WTC11 (cell line): ENCODE measurements around the gene XPOT. TPM values are rescaled to one million over a fixed set of nuclear protein-coding genes. Genes with fewer than 3 reads are reported as not detected.
"Not testable (repeated sequence)": the region's sequence is repeated elsewhere in the genome, so short reads cannot be mapped to it uniquely, and the experiment has no call there.

Experiments
- ATAC-seq: fragments of 200-7000 bp; cut with Tn5 transposase; 2 replicates; pipeline ENCODE4 v1.10.0; 2021; ENCODE audit warnings: mild to moderate bottlenecking, moderate library complexity
- CTCF ChIA-PET: fragments of 300-600 bp; sonication (Branson Sonifier 250); formaldehyde crosslinking; loops from one replicate; lab custom pipeline; 2021; ENCODE audit warnings: antibody characterized with exemption; lab: Charles Lee
- POLR2A ChIA-PET: fragments of 350-600 bp; sonication (Branson Sonifier 250); formaldehyde crosslinking; loops from one replicate; lab custom pipeline; 2021; ENCODE audit warnings: antibody characterized with exemption; lab: Charles Lee
- DNase-seq: peaks from one replicate; pipeline ENCODE4 v3.0.0; 2021; ENCODE audit warnings: low spot score
- H3K27ac Mint-ChIP-seq: 2 replicates; pipeline ENCODE4 v1.8.0; 2021; ENCODE audit warnings: mixed read lengths
- H3K27me3 Mint-ChIP-seq: 2 replicates; pipeline ENCODE4 v1.8.0; 2021; ENCODE audit warnings: low read depth, mild to moderate bottlenecking, moderate library complexity, mixed read lengths
- H3K36me3 Mint-ChIP-seq: 2 replicates; pipeline ENCODE4 v1.8.0; 2021; ENCODE audit warnings: mixed read lengths
- H3K4me1 Mint-ChIP-seq: 2 replicates; pipeline ENCODE4 v1.8.0; 2022; ENCODE audit warnings: mixed read lengths
- H3K4me3 Mint-ChIP-seq: 2 replicates; pipeline ENCODE4 v1.8.0; 2021; ENCODE audit warnings: mild to moderate bottlenecking, moderate library complexity, mixed read lengths
- H3K9me3 Mint-ChIP-seq: 2 replicates; pipeline ENCODE4 v1.8.0; 2021; ENCODE audit warnings: mixed read lengths
- CTCF ChIP-seq: fragments of 200-600 bp; IDR thresholded peaks from 2 replicates; pipeline ENCODE4 v1.8.0; 2022; ENCODE audit warnings: antibody characterized with exemption
- E2F1 ChIP-seq: sonication (generic); formaldehyde crosslinking; IDR thresholded peaks from 2 replicates; pipeline ENCODE4 v1.8.0; 2022; ENCODE audit warnings: mild to moderate bottlenecking, missing genetic modification reagents
- E2F4 ChIP-seq: sonication (generic); formaldehyde crosslinking; IDR thresholded peaks from 2 replicates; pipeline ENCODE4 v1.8.1; 2022; ENCODE audit warnings: low read depth, mild to moderate bottlenecking, moderate library complexity, missing genetic modification reagents, borderline replicate concordance
- E2F5 ChIP-seq: sonication (generic); formaldehyde crosslinking; IDR thresholded peaks from 2 replicates; pipeline ENCODE4 v1.8.1; 2022; ENCODE audit warnings: mild to moderate bottlenecking, moderate library complexity, missing genetic modification reagents
- FOXP1 ChIP-seq: sonication (generic); formaldehyde crosslinking; IDR thresholded peaks from 2 replicates; pipeline ENCODE4 v1.8.0; 2022; ENCODE audit warnings: missing genetic modification reagents, mild to moderate bottlenecking, moderate library complexity, borderline replicate concordance
- GRHL2 ChIP-seq: fragments of 250-450 bp; sonication (Bioruptor Pico); IDR thresholded peaks from 2 replicates; pipeline ENCODE4 v1.8.0; 2022; ENCODE audit warnings: mild to moderate bottlenecking, moderate library complexity; ENCODE audit not compliant: insufficient replicate concordance, severe bottlenecking
- HMGA2 ChIP-seq: fragments of 250-450 bp; sonication (Bioruptor Pico); IDR thresholded peaks from 2 replicates; pipeline ENCODE4 v1.4.0; 2021; ENCODE audit warnings: mild to moderate bottlenecking, moderate library complexity
- MYBL2 ChIP-seq: sonication (generic); formaldehyde crosslinking; IDR thresholded peaks from 2 replicates; pipeline ENCODE4 v1.8.1; 2023; ENCODE audit warnings: mild to moderate bottlenecking, moderate library complexity, missing genetic modification reagents
- STAT6 ChIP-seq: sonication (generic); formaldehyde crosslinking; conservative IDR thresholded peaks from 2 replicates; pipeline ENCODE4 v1.8.1; 2023; ENCODE audit warnings: mild to moderate bottlenecking, low read depth, missing genetic modification reagents, moderate library complexity
- USF1 ChIP-seq: sonication (generic); formaldehyde crosslinking; IDR thresholded peaks from 2 replicates; pipeline ENCODE4 v1.8.0; 2022; ENCODE audit warnings: mild to moderate bottlenecking, missing genetic modification reagents
- ZNF281 ChIP-seq: sonication (generic); formaldehyde crosslinking; IDR thresholded peaks from 2 replicates; pipeline ENCODE4 v1.8.0; 2023; ENCODE audit warnings: mild to moderate bottlenecking, missing genetic modification reagents
- total RNA-seq: library from RNA; stranded (reverse); gene quantifications from 3 replicates; pipeline ENCODE4 v1.2.3, GENCODE V29; 2021

XPOT gene
- total RNA-seq, 1 experiment from 2014 or later: 134 TPM

GRCh38 chr12:64403707-64404469 lies at the start of gene XPOT (continued):
- TF ChIP-seq USF1 (peak; percentile 44; the same call in 1 of the 2 replicates), E2F4 (CRISPR knock-in tag) (no peak), HMGA2 (CRISPR knock-in tag) (0 out of 2 replicates have a peak, but pooled peaks have one; percentile 42), E2F5 (CRISPR knock-in tag) (0 out of 2 replicates have a peak, but pooled peaks have one; percentile 13)
- TF ChIP-seq, all 79 proteins: peak for 9

GRCh38 chr12:64356209-64356608 lies 48.0 kb upstream of the XPOT start:
- peaks cover 26% of the 10 kb centered on the region for H3K36me3 Mint-ChIP-seq
- H3K4me1 Mint-ChIP-seq, H3K27ac Mint-ChIP-seq, CTCF ChIA-PET, H3K4me3 Mint-ChIP-seq, H3K27me3 Mint-ChIP-seq, ATAC-seq, DNase-seq: not testable (repeated sequence)
- H3K9me3 Mint-ChIP-seq: peaks cover 29% of the 10 kb centered on the region
- POLR2A ChIA-PET: interaction anchor here (0.6 kb wide), 1 partner anchor 1445 kb away, joined by 8 read pairs; no protein-coding TSS in a partner anchor

GRCh38 chr12:64361173-64361572 lies 43.0 kb upstream of the XPOT start:
- H3K27ac Mint-ChIP-seq, H3K36me3 Mint-ChIP-seq, DNase-seq, H3K4me3 Mint-ChIP-seq, H3K27me3 Mint-ChIP-seq, ATAC-seq, H3K4me1 Mint-ChIP-seq, CTCF ChIA-PET: not testable (repeated sequence)
- POLR2A ChIA-PET: interaction anchor here (0.6 kb wide), 1 partner anchor 154 kb away, joined by 4 read pairs; no protein-coding TSS in a partner anchor
- H3K9me3 Mint-ChIP-seq: peaks cover 11% of the 10 kb centered on the region

- no peaks in the 10 kb centered on the region for H3K27me3 Mint-ChIP-seq
- no peaks in the 10 kb centered on the region for H3K9me3 Mint-ChIP-seq
- no peaks in the 10 kb centered on the region for H3K36me3 Mint-ChIP-seq
- H3K4me1 Mint-ChIP-seq: peaks cover 8% of the 10 kb centered on the region
- no peak for DNase-seq
- POLR2A ChIA-PET: no interaction called here
- CTCF ChIA-PET: interaction anchor here (0.6 kb wide), 1 partner anchor 112 kb away, joined by 3 read pairs; no protein-coding TSS in a partner anchor
- H3K27ac Mint-ChIP-seq: no peak overlapping the region
- peak; percentile 46 for ATAC-seq
- no peak overlapping the region for H3K4me3 Mint-ChIP-seq
- TF ChIP-seq E2F1 (CRISPR knock-in tag): no peak
- no peak for TF ChIP-seq GRHL2 (CRISPR knock-in tag)
- no peak for TF ChIP-seq E2F4 (CRISPR knock-in tag)
- TF ChIP-seq CTCF: no peak
- no peak for TF ChIP-seq ZNF281 (CRISPR knock-in tag)
- TF ChIP-seq E2F5 (CRISPR knock-in tag): no peak
- no peak for TF ChIP-seq FOXP1 (CRISPR knock-in tag)
- TF ChIP-seq MYBL2 (CRISPR knock-in tag): no peak
- no peak for TF ChIP-seq STAT6 (CRISPR knock-in tag)
These were observed 41.4 kb upstream of the XPOT start for GRCh38 chr12:64362721-64363305.
